ENCODE results near the gene RTN4RL1. TPM values are rescaled to one million over a fixed set of nuclear protein-coding genes. Genes with fewer than 3 reads are reported as not detected.
A peak's percentile ranks its signal among the peaks of the same experiment; 100 is the strongest.

The RTN4RL1 gene
- total and polyA plus RNA-seq, 2 experiments from 2014 or later: 32.2 to 45.4 TPM

- Histone ChIP-seq H3K27ac (peak overlapping the region; percentile 61), H3K9me3 (ENCODE audit: low read depth) (no peaks in the 10 kb centered on the region), H3K4me3 (no peak overlapping the region), H3K4me1 (ENCODE audit: low read depth) (peaks cover 33% of the 10 kb centered on the region), H3K27me3 (no peaks in the 10 kb centered on the region), H3K36me3 (no peaks in the 10 kb centered on the region)
- no peak for DNase-seq (ENCODE audit: low read depth in 1 of 2, low spot score in 1 of 2)
- TF ChIP-seq, protein P1, sequence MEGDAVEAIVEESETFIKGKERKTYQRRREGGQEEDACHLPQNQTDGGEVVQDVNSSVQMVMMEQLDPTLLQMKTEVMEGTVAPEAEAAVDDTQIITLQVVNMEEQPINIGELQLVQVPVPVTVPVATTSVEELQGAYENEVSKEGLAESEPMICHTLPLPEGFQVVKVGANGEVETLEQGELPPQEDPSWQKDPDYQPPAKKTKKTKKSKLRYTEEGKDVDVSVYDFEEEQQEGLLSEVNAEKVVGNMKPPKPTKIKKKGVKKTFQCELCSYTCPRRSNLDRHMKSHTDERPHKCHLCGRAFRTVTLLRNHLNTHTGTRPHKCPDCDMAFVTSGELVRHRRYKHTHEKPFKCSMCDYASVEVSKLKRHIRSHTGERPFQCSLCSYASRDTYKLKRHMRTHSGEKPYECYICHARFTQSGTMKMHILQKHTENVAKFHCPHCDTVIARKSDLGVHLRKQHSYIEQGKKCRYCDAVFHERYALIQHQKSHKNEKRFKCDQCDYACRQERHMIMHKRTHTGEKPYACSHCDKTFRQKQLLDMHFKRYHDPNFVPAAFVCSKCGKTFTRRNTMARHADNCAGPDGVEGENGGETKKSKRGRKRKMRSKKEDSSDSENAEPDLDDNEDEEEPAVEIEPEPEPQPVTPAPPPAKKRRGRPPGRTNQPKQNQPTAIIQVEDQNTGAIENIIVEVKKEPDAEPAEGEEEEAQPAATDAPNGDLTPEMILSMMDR (IDR thresholded peaks at IDR 0.05; ENCODE audit: low read depth, low read length): no peak
These were observed 49.6 kb downstream of the RTN4RL1 start for GRCh38 chr17:1975573-1975972.

DNA sequence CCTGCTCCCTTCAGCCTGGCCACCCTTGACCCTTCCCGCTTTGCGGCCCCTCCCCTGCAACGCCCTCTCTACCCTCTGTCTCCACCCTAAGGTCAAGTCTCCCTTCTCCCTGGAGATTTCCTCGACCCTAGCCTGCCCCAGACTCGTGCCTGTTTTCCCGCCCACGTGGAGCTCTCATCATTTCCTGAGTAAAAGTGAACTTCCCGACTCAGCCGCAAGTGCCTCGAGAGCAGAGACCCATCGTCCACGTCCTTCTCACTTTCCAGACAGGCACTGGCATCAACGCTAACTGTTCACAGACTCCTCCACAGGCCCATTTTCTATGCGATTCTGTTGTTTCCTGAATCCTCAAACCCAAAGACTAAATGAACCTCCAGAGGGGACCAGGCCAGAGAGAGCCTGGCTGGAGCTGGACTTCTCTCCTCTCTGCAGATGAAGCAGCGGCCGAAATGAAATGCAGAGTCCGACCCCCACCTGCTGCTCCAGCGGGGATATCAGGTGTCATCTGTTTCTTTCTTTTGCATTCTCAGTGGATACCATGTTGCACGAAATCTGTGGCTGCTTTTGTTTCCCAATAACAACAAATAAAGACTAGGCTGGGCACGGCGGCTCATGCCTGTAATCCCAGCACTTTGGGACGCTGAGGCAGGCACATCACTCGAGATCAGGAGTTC, 52.5 kb downstream of the RTN4RL1 start:
- peak in 1 of 2 donors; percentile 35 for DNase-seq (ENCODE audit: low read depth in 1 of 2, low spot score in 1 of 2)

DNA sequence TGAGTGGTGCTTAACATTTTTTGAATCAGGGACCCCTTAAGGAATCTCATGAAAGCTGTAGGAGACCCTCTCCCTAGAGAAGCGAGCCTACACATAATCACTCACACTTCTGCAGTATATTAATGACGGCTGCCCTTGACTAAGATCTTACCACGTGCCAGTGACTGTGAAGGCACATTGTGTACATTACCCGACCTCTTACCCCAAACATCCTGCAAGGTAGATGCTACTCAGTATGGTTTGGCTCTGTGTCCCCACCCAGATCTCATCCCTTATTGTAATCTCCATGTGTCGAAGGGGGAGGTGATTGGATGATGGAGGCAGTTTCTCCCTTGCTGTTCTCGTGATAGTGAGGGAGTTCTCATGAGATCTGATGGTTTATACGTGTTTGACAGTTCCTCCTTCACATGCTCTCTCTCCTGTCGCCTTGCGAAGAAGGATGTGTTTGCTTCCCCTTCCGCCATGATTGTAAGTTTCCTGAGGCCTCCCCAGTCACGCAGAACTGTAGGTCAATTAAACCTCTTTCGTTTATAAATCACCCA, 54.2 kb downstream of the RTN4RL1 start:
- Histone ChIP-seq H3K27me3 (no peaks in the 10 kb centered on the region), H3K27ac (peak overlapping the region; percentile 96), H3K36me3 (no peaks in the 10 kb centered on the region), H3K9me3 (ENCODE audit: low read depth) (no peaks in the 10 kb centered on the region), H3K4me1 (ENCODE audit: low read depth) (peaks cover 57% of the 10 kb centered on the region), H3K4me3 (no peak overlapping the region)
- peak in 1 of 2 donors; percentile 72 for DNase-seq (ENCODE audit: low read depth in 1 of 2, low spot score in 1 of 2)
- TF ChIP-seq, protein P1 (IDR thresholded peaks at IDR 0.05; ENCODE audit: low read depth, low read length): no peak

More for the DNA sequence above, 52.5 kb downstream of the RTN4RL1 start:
- Histone ChIP-seq H3K27me3 (no peaks in the 10 kb centered on the region), H3K4me1 (ENCODE audit: low read depth) (peaks cover 56% of the 10 kb centered on the region), H3K4me3 (no peak overlapping the region), H3K36me3 (no peaks in the 10 kb centered on the region), H3K9me3 (ENCODE audit: low read depth) (no peaks in the 10 kb centered on the region), H3K27ac (peak overlapping the region; percentile 74)
- TF ChIP-seq, protein P1 (IDR thresholded peaks at IDR 0.05; ENCODE audit: low read depth, low read length): no peak

DNA sequence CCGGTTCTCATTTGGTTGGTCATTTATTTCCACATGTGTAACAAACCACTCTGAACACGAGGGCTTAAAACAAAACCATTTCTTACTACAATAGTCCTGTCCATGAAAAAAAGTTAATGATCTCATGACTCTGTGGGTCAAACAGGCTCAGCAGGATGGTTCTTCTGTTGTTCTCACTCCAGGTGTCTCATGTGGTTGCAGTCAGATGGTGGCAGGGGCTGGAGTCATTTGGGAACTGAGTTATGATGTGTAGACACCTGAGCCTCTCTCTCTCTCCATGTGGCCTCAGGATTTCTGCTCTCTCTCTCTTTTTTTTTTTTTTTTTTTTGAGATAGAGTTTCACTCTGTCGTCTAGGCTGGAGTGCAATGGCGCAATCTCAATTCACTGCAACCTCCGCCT, 55.4 kb downstream of the RTN4RL1 start:
- H3K27ac ChIP-seq: peak overlapping the region; percentile 96
- no peaks in the 10 kb centered on the region for H3K27me3 ChIP-seq
- TF ChIP-seq, protein P1 (IDR thresholded peaks at IDR 0.05; ENCODE audit: low read depth, low read length): no peak
- no peak overlapping the region for H3K4me3 ChIP-seq
- H3K36me3 ChIP-seq: no peaks in the 10 kb centered on the region
- DNase-seq (ENCODE audit: low read depth in 1 of 2, low spot score in 1 of 2): no peak
- peaks cover 62% of the 10 kb centered on the region for H3K4me1 ChIP-seq (ENCODE audit: low read depth)
- H3K9me3 ChIP-seq (ENCODE audit: low read depth): no peaks in the 10 kb centered on the region

DNA sequence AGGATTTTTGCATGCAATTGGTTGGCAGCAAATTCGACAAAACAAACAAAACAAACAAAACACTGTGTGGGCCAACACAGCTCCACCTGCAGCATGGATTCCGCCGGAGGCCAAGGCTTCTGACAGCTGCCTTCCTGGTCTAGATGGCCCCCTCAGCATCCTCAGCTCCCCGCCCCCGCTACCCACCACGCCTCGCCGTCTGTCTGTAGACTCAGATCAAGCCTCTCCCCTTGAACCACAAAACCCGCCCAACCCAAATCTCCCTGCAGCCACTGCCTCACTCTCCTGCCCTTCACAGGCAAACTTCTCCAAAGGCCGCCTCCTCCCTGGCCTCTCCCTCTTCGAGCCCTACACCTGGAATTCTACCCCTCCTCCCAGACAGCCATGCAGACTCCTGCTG, 57.9 kb downstream of the RTN4RL1 start:
- Histone ChIP-seq H3K27me3 (no peaks in the 10 kb centered on the region), H3K9me3 (ENCODE audit: low read depth) (no peaks in the 10 kb centered on the region), H3K27ac (peak overlapping the region; percentile 96), H3K4me1 (ENCODE audit: low read depth) (peaks cover 62% of the 10 kb centered on the region), H3K4me3 (no peak overlapping the region), H3K36me3 (no peaks in the 10 kb centered on the region)
- TF ChIP-seq, protein P1 (IDR thresholded peaks at IDR 0.05; ENCODE audit: low read depth, low read length): no peak
- DNase-seq (ENCODE audit: low read depth in 1 of 2, low spot score in 1 of 2): peak in 1 of 2 donors; percentile 48
